ENCODE data around the gene S100A1. TPM values are rescaled to one million over a fixed set of nuclear protein-coding genes. Genes with fewer than 3 reads are reported as not detected.
A peak's percentile ranks its signal among the peaks of the same experiment; 100 is the strongest.

S100A1 gene
- total RNA-seq, 2 experiments from 2014 or later, result not detected

DNA sequence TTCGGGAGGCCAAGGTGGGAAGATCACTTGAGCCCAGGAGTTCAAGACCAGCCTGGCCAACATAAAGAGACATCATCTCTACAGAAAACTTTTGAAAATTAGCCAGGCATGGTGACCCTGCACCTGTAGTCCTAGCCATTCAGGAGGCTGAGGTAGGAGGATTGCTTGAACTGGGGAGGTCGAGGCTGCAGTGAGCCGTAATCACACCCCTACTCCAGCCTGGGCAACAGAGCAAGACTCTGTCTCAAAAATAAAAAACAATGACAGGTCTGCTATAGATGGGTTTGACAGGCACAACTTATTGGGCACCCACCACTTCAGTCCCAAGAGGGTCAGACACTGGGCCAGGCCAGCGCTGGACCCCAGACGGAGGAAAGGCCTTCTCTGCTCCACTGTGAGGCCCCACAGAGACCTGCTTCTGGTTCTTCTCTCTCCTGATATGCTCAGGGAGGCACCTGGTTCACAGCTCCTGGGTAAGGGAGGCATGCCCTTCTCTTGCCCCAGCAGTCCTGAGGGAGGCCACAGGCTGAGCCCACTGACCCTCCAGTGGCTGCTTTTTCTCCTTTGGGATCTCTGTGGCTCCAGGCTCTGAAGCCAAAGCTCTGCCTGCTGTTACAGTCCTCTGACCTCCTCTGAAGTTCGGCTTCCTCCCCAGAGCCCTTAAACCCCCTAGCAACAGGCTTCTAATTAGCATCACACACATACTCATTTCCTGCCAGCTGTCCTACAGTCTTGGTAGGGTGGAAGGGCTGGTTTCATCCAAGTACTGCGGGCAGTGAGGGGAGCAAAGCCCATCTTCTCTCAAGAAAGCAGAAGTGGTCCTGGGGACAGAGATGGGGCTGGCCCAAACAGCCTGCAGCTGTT, 29.7 kb upstream of the S100A1 start:
- ATAC-seq (ENCODE audit: low read depth) (peak; percentile 98), DNase-seq (peak; percentile 53)
- Mint-ChIP-seq H3K4me3 (peak overlapping the region; percentile 42), H3K27me3 (no peaks in the 10 kb centered on the region), H3K9me3 (no peaks in the 10 kb centered on the region), H3K27ac (peak overlapping the region; percentile 88), H3K36me3 (no peaks in the 10 kb centered on the region), H3K4me1 (peaks cover 20% of the 10 kb centered on the region)
- POLR2A ChIA-PET, result interaction anchor here (0.8 to 2.6 kb wide), 4 partner anchors 8 to 36 kb away, joined by 3 to 14 read pairs (median 4); partner anchors contain the start of genes CHTOP and S100A13

DNA sequence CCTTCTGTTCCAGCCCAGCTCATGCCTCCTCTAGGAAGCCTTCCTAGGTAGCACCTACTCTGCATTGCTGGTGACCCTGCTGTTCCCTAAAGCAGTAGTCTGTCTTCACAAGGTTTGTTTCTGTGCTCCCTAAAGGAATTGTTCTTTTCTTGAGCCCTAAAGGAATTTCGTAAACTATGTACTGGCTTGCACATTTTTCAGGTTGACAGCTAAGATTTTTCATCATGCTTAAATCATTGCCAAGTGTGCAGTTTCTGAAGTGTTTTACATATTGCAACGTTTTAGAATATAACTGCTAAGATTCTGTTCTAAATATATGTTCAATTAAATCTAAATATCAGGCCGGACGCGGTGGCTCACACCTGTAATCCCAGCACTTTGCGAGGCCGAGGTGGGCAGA, 28.4 kb upstream of the S100A1 start:
- no peak overlapping the region for H3K27ac Mint-ChIP-seq
- POLR2A ChIA-PET, result interaction anchor here (1.5 to 2.6 kb wide), 2 partner anchors 9 to 35 kb away, joined by 5 to 14 read pairs; partner anchors contain the start of gene CHTOP
- ATAC-seq (ENCODE audit: low read depth), result no peak

DNA sequence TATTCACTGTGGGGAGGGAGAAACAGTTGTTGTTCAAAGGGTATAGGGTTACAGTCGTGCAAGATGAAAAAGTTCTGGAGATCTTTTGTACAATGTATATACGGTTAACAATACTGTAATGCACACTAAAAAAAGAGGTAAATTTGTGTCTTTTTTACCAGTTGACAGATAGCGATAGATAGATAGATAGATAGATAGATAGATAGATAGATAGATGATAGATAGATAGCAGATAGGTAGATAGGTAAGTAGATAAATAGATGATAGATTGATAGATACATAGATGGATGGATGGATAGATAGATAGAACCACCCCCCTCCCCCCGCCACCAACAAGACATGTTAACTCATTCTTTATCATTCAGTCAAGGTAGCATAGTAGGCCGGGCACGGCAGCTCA, 25.5 kb upstream of the S100A1 start:
- Mint-ChIP-seq H3K9me3 (no peaks in the 10 kb centered on the region), H3K36me3 (no peaks in the 10 kb centered on the region), H3K4me1 (peaks cover 18% of the 10 kb centered on the region), H3K4me3 (no peak overlapping the region), H3K27ac (no peak overlapping the region), H3K27me3 (no peaks in the 10 kb centered on the region)
- POLR2A ChIA-PET, result interaction anchor here (1.3 kb wide), 1 partner anchor 31 kb away, joined by 4 read pairs; the partner anchor contains the start of gene CHTOP
- DNase-seq (no peak), ATAC-seq (ENCODE audit: low read depth) (no peak)

More for the DNA sequence above, 28.4 kb upstream of the S100A1 start:
- Mint-ChIP-seq H3K4me1 (peaks cover 20% of the 10 kb centered on the region), H3K27me3 (no peaks in the 10 kb centered on the region), H3K36me3 (no peaks in the 10 kb centered on the region), H3K4me3 (no peak overlapping the region), H3K9me3 (no peaks in the 10 kb centered on the region)
- DNase-seq, result no peak

DNA sequence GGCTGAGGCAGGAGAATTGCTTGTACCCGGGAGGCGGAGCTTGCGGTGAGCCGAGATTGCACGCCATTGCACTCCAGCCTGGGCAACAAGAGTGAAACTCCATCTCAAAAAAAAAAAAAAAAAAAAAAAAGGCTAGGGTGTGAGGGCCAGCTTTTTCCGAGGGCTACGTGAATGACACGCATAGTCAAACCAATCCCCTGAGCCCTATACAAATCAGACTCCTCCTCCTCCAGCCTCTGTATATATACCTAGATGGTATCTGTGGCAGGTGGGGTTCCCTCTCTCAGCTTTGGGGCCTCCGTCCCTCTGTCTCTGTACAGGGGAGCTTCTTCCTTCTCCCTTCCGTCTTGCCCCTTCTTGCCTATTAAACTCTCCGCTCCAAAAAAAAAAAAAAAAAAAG, 22.0 kb upstream of the S100A1 start:
- Mint-ChIP-seq H3K27me3 (no peaks in the 10 kb centered on the region), H3K27ac (no peak overlapping the region), H3K9me3 (no peaks in the 10 kb centered on the region), H3K36me3 (no peaks in the 10 kb centered on the region), H3K4me3 (no peak overlapping the region), H3K4me1 (peaks cover 9% of the 10 kb centered on the region)
- ATAC-seq (ENCODE audit: low read depth) (no peak), DNase-seq (no peak)
- POLR2A ChIA-PET, result no interaction called here

DNA sequence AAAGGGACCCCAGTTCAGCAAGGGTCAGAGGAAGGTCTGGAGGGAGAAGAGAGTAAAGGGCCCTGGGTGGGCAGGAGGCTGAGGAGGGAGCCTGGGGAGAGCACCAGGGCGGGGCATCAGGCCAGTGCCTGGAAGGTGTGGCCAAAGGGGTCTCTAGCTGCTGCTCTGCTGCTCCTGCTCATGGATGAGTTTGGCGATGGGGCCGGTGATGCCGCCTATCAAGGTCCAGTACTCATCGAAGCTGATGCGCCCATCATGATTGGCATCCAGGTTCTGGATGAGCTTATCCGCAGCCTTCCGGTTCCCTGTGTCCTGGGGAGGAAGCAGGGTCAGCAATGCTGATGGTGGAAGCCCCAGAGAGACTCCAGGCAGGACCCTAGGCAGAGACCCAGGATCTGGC, 20.9 kb upstream of the S100A1 start:
- Mint-ChIP-seq H3K36me3 (no peaks in the 10 kb centered on the region), H3K27ac (no peak overlapping the region), H3K4me3 (no peak overlapping the region), H3K4me1 (peaks cover 5% of the 10 kb centered on the region), H3K9me3 (no peaks in the 10 kb centered on the region), H3K27me3 (peaks cover 4% of the 10 kb centered on the region)
- POLR2A ChIA-PET, result interaction anchor here (0.7 kb wide), 1 partner anchor 26 kb away, joined by 3 read pairs; the partner anchor contains the start of gene CHTOP
- ATAC-seq (ENCODE audit: low read depth) (no peak), DNase-seq (no peak)

DNA sequence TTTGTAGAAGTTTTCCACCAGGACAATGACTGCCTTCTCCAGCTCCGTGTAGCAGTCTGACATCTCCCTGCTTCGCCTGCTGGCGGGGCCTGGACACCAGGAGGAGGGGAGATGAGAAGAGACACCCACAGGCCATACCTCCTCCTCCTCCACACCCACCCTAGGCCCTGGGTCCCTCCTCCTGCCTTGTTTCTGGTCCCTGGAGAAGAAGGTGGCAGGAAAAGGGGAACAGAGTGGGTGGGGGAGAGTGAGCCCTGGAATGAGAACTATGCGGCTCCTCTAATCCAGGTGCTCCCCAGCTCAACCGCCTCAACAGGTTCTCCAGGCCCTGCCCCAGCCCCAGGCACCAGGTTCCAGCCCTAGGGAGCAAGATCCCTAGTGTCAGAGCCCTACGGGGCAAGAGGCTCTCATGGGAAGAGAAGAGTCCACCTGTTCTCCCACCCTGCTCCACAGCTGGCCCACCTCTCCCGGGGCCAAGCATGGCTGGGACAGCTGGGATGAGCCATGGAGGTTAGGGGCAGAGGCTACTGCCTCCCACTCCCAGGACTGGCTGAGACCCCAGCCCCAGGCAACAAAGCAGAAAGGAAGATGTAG, 20.0 kb upstream of the S100A1 start:
- DNase-seq (no peak), ATAC-seq (ENCODE audit: low read depth) (no peak)
- Mint-ChIP-seq H3K36me3 (no peaks in the 10 kb centered on the region), H3K27me3 (peaks cover 4% of the 10 kb centered on the region), H3K27ac (no peak overlapping the region), H3K9me3 (no peaks in the 10 kb centered on the region), H3K4me1 (no peaks in the 10 kb centered on the region), H3K4me3 (no peak overlapping the region)
- POLR2A ChIA-PET, result interaction anchor here (0.7 kb wide), 1 partner anchor 25 kb away, joined by 3 read pairs; the partner anchor contains the start of gene CHTOP

DNA sequence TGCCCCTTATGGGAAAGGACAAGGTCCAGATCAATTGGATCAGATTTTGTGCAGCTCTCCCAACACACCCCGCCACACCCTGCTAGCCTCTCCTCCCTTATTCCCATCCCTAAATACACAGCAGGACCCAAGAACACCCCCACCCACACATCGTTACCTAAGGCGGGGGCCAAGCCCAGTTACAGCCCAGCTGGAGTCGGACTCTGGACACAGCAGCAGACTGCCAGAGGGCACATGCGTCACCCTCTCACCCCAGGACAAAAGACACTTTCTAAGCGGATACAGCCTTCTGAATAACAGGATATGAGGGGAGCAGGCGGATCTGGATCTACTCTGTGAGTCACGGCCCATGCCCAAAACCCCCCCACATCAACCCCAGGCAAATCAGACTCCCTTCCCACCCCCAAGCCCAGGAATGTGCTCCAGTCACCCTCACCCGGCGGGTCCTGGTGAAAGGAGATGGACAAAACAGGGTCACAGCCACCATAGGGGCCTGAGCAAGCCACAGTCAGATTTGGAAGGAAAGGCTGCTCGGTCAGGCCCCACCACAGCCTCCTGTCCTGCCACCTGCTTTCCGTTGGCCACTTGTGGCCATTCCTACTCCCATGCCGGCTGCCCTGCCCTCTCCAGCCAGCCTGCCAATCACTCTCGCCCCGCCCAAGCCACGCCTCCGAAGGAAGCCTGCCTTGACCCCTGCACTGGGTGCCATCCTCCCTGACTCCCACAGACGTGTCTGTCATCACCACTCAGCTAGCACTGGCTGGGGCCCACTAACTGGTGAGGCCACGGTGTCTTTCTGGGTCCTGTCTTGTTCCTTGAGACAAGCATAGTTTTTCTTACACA, 19.3 kb upstream of the S100A1 start:
- H3K27me3 Mint-ChIP-seq, result peaks cover 4% of the 10 kb centered on the region
- no peak overlapping the region for H3K27ac Mint-ChIP-seq
- ATAC-seq (ENCODE audit: low read depth) (no peak), DNase-seq (no peak)
- H3K36me3 Mint-ChIP-seq, result no peaks in the 10 kb centered on the region
- H3K9me3 Mint-ChIP-seq, result no peaks in the 10 kb centered on the region
- no peak overlapping the region for H3K4me3 Mint-ChIP-seq
- H3K4me1 Mint-ChIP-seq, result no peaks in the 10 kb centered on the region
- POLR2A ChIA-PET, result interaction anchor here (0.6 kb wide), 1 partner anchor 39 kb away, joined by 4 read pairs; no protein-coding TSS in a partner anchor

DNA sequence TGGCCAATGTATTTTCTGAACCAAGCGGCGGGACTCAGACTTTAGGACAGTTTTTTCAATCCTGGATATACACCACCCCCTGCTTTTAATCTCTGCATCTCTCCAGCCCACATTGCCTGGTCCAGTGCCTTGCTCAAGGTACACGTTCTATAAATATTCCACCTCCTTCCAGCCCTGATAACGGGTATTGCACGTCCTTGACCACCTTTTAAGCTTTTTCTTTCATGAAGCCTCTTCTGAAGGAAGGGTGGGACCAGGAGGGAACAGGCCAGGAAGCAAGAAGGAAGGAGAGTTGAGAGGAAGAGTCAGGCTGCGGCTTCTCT, 18.7 kb upstream of the S100A1 start:
- no peak for ATAC-seq (ENCODE audit: low read depth)
- Mint-ChIP-seq H3K27me3 (peaks cover 4% of the 10 kb centered on the region), H3K9me3 (no peaks in the 10 kb centered on the region), H3K4me3 (no peak overlapping the region), H3K4me1 (no peaks in the 10 kb centered on the region), H3K36me3 (no peaks in the 10 kb centered on the region), H3K27ac (peak overlapping the region; percentile 20)
- POLR2A ChIA-PET, result no interaction called here
- DNase-seq, result no peak

DNA sequence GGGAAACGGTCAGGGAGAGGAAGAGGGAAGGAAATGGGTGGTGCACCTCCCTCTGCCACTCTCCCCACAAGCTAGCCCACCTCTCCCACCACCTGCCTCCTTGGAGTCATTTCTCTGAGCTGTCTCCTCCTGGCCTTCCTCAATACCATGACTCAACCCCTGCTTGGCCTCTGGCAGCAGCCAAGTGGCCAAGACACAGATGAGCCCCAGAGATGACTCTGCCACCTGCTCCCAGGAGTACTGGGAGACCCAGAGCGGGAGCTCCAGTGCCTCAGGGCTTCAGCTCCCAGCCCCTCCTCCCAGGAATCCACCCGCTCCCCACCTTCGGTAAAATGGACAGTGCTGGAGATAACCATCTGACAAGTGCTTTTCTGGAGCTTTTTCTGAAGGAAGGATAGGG, 17.9 kb upstream of the S100A1 start:
- Mint-ChIP-seq H3K4me3 (no peak overlapping the region), H3K36me3 (no peaks in the 10 kb centered on the region), H3K4me1 (no peaks in the 10 kb centered on the region), H3K27me3 (peaks cover 4% of the 10 kb centered on the region), H3K9me3 (no peaks in the 10 kb centered on the region), H3K27ac (no peak overlapping the region)
- DNase-seq, result no peak
- POLR2A ChIA-PET, result no interaction called here
- ATAC-seq (ENCODE audit: low read depth), result no peak

DNA sequence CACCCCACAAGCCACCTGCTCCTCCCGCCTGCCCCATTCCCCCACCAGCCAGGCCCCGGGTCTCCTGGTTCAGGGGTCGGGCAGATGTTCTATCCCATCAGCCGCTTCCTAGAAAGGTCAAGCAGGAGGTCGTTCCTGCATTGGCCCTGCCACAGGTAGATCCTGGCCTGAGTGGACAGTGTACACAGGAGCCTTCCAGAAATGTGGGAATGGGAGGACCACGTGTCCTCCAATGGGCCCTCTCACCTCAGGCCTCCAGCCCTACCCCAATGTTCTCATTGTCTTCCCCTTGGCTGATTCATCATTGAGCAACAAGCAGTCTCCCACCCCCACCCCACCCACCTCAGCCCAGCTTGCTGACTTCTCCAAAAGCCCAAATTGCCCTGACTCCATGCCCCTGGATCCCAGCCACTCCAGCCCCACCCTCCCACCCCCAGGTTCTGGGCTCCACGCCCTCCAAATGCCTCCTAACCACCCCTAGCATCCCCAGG, 17.4 kb upstream of the S100A1 start:
- Mint-ChIP-seq H3K36me3 (no peaks in the 10 kb centered on the region), H3K27ac (no peak overlapping the region), H3K27me3 (peaks cover 4% of the 10 kb centered on the region), H3K4me1 (no peaks in the 10 kb centered on the region), H3K4me3 (no peak overlapping the region), H3K9me3 (no peaks in the 10 kb centered on the region)
- ATAC-seq (ENCODE audit: low read depth), result no peak
- DNase-seq, result no peak
- POLR2A ChIA-PET, result no interaction called here

DNA sequence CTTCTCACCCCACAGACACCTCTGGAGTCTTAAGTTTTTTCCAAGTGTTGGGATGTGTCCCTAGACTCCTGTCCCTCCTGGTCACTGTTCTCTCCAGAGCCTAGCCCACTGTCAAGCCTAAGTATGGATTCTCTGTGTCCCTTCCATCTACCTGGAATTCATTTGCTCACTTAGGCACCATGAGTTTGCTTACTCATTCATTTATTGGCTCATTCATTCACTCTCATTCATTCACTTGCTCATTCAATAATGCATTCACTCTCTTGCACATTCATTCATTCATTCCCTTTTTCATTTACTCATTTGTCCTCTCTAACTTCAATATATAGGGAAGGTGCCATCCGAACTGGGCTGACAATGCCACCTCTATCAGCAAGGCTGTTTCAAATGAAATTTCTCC, 16.9 kb upstream of the S100A1 start:
- Mint-ChIP-seq H3K9me3 (no peaks in the 10 kb centered on the region), H3K27ac (no peak overlapping the region), H3K4me3 (no peak overlapping the region), H3K36me3 (no peaks in the 10 kb centered on the region), H3K27me3 (peaks cover 4% of the 10 kb centered on the region), H3K4me1 (no peaks in the 10 kb centered on the region)
- POLR2A ChIA-PET, result interaction anchor here (2.0 kb wide), 1 partner anchor 23 kb away, joined by 7 read pairs; the partner anchor contains the start of gene CHTOP
- no peak for ATAC-seq (ENCODE audit: low read depth)
- DNase-seq, result no peak

DNA sequence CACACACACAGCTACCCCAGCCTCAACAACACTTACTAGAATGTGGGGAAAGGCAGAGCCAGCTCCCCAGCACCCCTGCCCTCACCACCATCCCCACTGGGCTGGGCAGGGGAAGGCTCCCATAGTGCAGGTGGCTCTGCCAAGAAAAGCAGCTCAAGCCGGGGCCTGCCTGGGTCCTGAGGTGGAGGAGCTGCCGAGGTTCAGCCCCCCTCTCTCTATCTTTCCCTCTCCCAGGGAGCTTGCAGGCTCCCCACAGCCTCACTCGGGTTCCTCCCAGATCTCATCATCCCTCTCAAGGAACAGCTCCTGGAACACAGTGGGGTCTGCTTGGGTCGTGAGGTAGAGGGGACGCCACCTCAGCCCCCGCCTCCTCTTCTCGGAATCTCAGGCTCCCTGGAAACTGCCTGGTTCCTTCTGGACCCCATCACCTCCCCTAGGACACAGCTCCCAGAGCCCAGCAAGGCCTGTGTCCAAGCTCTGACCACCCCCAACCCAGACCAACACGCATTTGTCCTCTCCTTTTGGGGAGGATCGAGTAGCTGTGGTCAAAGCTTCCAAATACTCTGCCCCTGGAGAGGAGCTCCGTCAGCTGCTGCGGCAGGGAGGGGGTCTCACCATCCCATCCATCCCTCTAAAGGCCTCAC, 16.0 kb upstream of the S100A1 start:
- Mint-ChIP-seq H3K36me3 (no peaks in the 10 kb centered on the region), H3K4me1 (no peaks in the 10 kb centered on the region), H3K4me3 (no peak overlapping the region), H3K9me3 (no peaks in the 10 kb centered on the region), H3K27ac (no peak overlapping the region), H3K27me3 (peaks cover 4% of the 10 kb centered on the region)
- DNase-seq (no peak), ATAC-seq (ENCODE audit: low read depth) (no peak)
- POLR2A ChIA-PET, result interaction anchor here (0.6 to 2.0 kb wide), 2 partner anchors 22 to 40 kb away, joined by 3 to 7 read pairs; partner anchors contain the start of gene CHTOP

Data from activated naive CD8-positive, alpha-beta T cell treated with anti-CD3 and anti-CD28 coated beads, Interleukin-2, amount 10 ng/mL, durations not matched to agents 7 days and 5 days (primary cell).